Measurements from ENCODE around the gene TAOK3.
A peak's percentile ranks its signal among the peaks of the same experiment; 100 is the strongest.

GRCh38 chr12:118120579-118121363 lies 251.9 kb downstream of the TAOK3 start:
- TF ChIP-seq CTCF (conservative IDR thresholded peaks at IDR 0.05) (peak; percentile 67), EZH2 (IDR thresholded peaks at IDR 0.05; ENCODE audit: low read depth) (no peak)
